Measurements from ENCODE around the gene ZIK1. TPM values are rescaled to one million over a fixed set of nuclear protein-coding genes. Genes with fewer than 3 reads are reported as not detected.

Gene ZIK1
- total and polyA plus RNA-seq, 9 of the 15 experiments (the other 6 are each of a cell fraction or from before 2014, with no cell fraction given) = 0.03 to 0.42 (median 0.15) TPM; not detected in 1

GRCh38 chr19:57599761-57600383 is 15.9 kb downstream of the ZIK1 start, which contains the start of gene ZNF530 (continued):
- TF ChIP-seq ZNF408 (CRISPR knock-in tag; IDR thresholded peaks at IDR 0.05; ENCODE audit: low read depth) = no peak
- TF ChIP-seq ZNF212 (CRISPR knock-in tag; IDR thresholded peaks at IDR 0.05) = no peak
- TF ChIP-seq PPARD (CRISPR knock-in tag; IDR thresholded peaks at IDR 0.05) = no peak
- no peak for TF ChIP-seq SNRNP70 (optimal IDR thresholded peaks at IDR 0.05; ENCODE audit: low read depth, low read length)
- no peak for TF ChIP-seq NR0B1 (IDR thresholded peaks at IDR 0.05; ENCODE audit: partially characterized antibody)
- TF ChIP-seq FOXJ3 (CRISPR knock-in tag; IDR thresholded peaks at IDR 0.05) = no peak
- TF ChIP-seq MXI1 (IDR thresholded peaks at IDR 0.05; ENCODE audit: low read depth, low read length) = no peak
- peak; percentile 69 for TF ChIP-seq CREM (IDR thresholded peaks at IDR 0.05; ENCODE audit: low read depth)
- no peak for TF ChIP-seq ZNF431 (CRISPR knock-in tag; IDR thresholded peaks at IDR 0.05)
- TF ChIP-seq CUX1 (CRISPR knock-in tag; IDR thresholded peaks at IDR 0.05) = no peak
- TF ChIP-seq SMAD2 (IDR thresholded peaks at IDR 0.05; ENCODE audit: low read depth, low read length) = no peak
- TF ChIP-seq THRA (IDR thresholded peaks at IDR 0.05) = no peak
- TF ChIP-seq ZNF780A (CRISPR knock-in tag; IDR thresholded peaks at IDR 0.05) = no peak
- TF ChIP-seq CEBPZ (IDR thresholded peaks at IDR 0.05; ENCODE audit: borderline replicate concordance, low read depth, low read length) = no peak
- no peak for TF ChIP-seq ZNF449 (CRISPR knock-in tag; IDR thresholded peaks at IDR 0.05)

Data from K562 (cell line).